CD14-positive monocyte (primary cell): Measurements from ENCODE around the gene MSI2. TPM values are rescaled to one million over a fixed set of nuclear protein-coding genes. Genes with fewer than 3 reads are reported as not detected.
A peak's percentile ranks its signal among the peaks of the same experiment; 100 is the strongest.

Experiments
- DNase-seq, 3 donors: peaks; one replicate each; pipeline ENCODE4 v3.0.0-alpha.2; 2011 to 2022
- H2AFZ ChIP-seq: 2 replicates; pipeline ENCODE4 v1.6.0; 2012; ENCODE audit warnings: mild to moderate bottlenecking, low read depth, low read length, inconsistent platforms; ENCODE audit not compliant: insufficient read depth, poor library complexity, severe bottlenecking
- H3K27ac ChIP-seq, 2 donors: 1 replicate in 1 of 2; 2 replicates in 1 of 2; pipeline ENCODE4 v1.5.1; 2012 to 2013; ENCODE audit warnings: low read length in 2 of 2, control low read depth in 1 of 2, inconsistent platforms in 1 of 2, low read depth in 1 of 2, mild to moderate bottlenecking in 1 of 2
- H3K27me3 ChIP-seq, 2 donors: one replicate each; pipeline versions ENCODE4 v1.6.0 to v1.6.1; 2011 to 2013; ENCODE audit warnings: low read length in 2 of 2; ENCODE audit not compliant: control insufficient read depth in 2 of 2, insufficient read depth in 2 of 2
- H3K36me3 ChIP-seq, 2 donors: replicated peaks in 1 of 2; 1 replicate in 1 of 2; 2 replicates in 1 of 2; pipeline versions ENCODE4 v1.5.1 to v1.6.1; 2012 to 2013; ENCODE audit warnings: low read length in 2 of 2, control low read depth in 1 of 2, inconsistent platforms in 1 of 2, mild to moderate bottlenecking in 1 of 2; ENCODE audit not compliant: insufficient read depth in 2 of 2, control insufficient read depth in 1 of 2
- H3K4me1 ChIP-seq, 2 donors: 1 replicate in 1 of 2; 2 replicates in 1 of 2; pipeline versions ENCODE4 v1.5.1 to v1.6.1; 2012 to 2013; ENCODE audit warnings: low read length in 2 of 2, control low read depth in 1 of 2, inconsistent platforms in 1 of 2, mild to moderate bottlenecking in 1 of 2, moderate library complexity in 1 of 2; ENCODE audit not compliant: insufficient read depth in 2 of 2, control insufficient read depth in 1 of 2
- H3K4me2 ChIP-seq: replicated peaks from 2 replicates; pipeline ENCODE3; 2012; ENCODE audit warnings: low read length, moderate library complexity, mild to moderate bottlenecking; ENCODE audit not compliant: poor library complexity, severe bottlenecking; ENCODE audit errors: extremely low read depth
- H3K4me3 ChIP-seq, 3 experiments: fragments of 200-600 bp in 1 of 3; sonication (generic) in 1 of 3; replicated peaks in 1 of 3; 1 replicate in 2 of 3; 2 replicates in 1 of 3; pipeline ENCODE4 v1.5.1; 2011 to 2013; ENCODE audit warnings: low read length in 3 of 3, mild to moderate bottlenecking in 3 of 3, control low read depth in 2 of 3, low read depth in 2 of 3, inconsistent platforms in 1 of 3, moderate library complexity in 1 of 3
- H3K79me2 ChIP-seq: 2 replicates; pipeline ENCODE4 v1.6.0; 2012; ENCODE audit warnings: mild to moderate bottlenecking, control low read depth, inconsistent platforms, low read length, moderate library complexity; ENCODE audit not compliant: insufficient read depth
- H3K9ac ChIP-seq: 2 replicates; pipeline ENCODE4 v1.6.0; 2017; ENCODE audit warnings: low read length, mild to moderate bottlenecking; ENCODE audit not compliant: insufficient read depth, poor library complexity, severe bottlenecking
- H3K9me3 ChIP-seq, 2 donors: replicated peaks in 1 of 2; 1 replicate in 1 of 2; 2 replicates in 1 of 2; pipeline versions ENCODE4 v1.5.1 to v1.6.1; 2012 to 2013; ENCODE audit warnings: low read length in 2 of 2, control low read depth in 1 of 2; ENCODE audit not compliant: control insufficient read depth in 1 of 2, insufficient read depth in 1 of 2
- H4K20me1 ChIP-seq: 2 replicates; pipeline ENCODE4 v1.6.0; 2012; ENCODE audit warnings: mild to moderate bottlenecking, low read length, control low read depth, moderate library complexity; ENCODE audit not compliant: insufficient read depth
- H3K27ac Mint-ChIP-seq, 7 donors: one replicate each; pipeline ENCODE4 v1.8.0; 2020; ENCODE audit warnings: mild to moderate bottlenecking in 7 of 7, mixed read lengths in 7 of 7, moderate library complexity in 6 of 7, inconsistent platforms in 2 of 7
- H3K27me3 Mint-ChIP-seq, 3 donors: one replicate each; pipeline ENCODE4 v1.8.0; 2021 to 2022; ENCODE audit warnings: low read depth in 3 of 3, mild to moderate bottlenecking in 3 of 3, mixed read lengths in 3 of 3, moderate library complexity in 3 of 3, inconsistent platforms in 1 of 3
- H3K36me3 Mint-ChIP-seq, 2 donors: one replicate each; pipeline ENCODE4 v1.8.0; 2020; ENCODE audit warnings: mixed read lengths in 2 of 2, inconsistent platforms in 1 of 2, mild to moderate bottlenecking in 1 of 2
- H3K4me1 Mint-ChIP-seq: one replicate; pipeline ENCODE4 v1.8.0; 2020; ENCODE audit warnings: mild to moderate bottlenecking, mixed read lengths
- H3K4me3 Mint-ChIP-seq, 2 donors: one replicate each; pipeline ENCODE4 v1.8.0; 2020; ENCODE audit warnings: mild to moderate bottlenecking in 2 of 2, mixed read lengths in 2 of 2, moderate library complexity in 1 of 2
- H3K9me3 Mint-ChIP-seq, 7 donors: one replicate each; pipeline ENCODE4 v1.8.0; 2020 to 2022; ENCODE audit warnings: mixed read lengths in 7 of 7, mild to moderate bottlenecking in 6 of 7, moderate library complexity in 6 of 7, inconsistent platforms in 2 of 7
- CTCF ChIP-seq: fragments of 200-600 bp; IDR thresholded peaks from one replicate; pipeline ENCODE4 v1.8.0; 2022; ENCODE audit warnings: antibody characterized with exemption, mild to moderate bottlenecking
- WGBS: methylation state at CpG from one replicate; pipeline ENCODE4 v1.1.5; 2013; ENCODE audit warnings: missing lambda C conversion rate; ENCODE audit not compliant: insufficient coverage; 5-methylcytosine and 5-hydroxymethylcytosine counted together
- intact Hi-C, 2 donors: fragments of 100-400 bp; cut with micrococcal nuclease; formaldehyde crosslinking; loops; one replicate each; pipeline versions ENCODE4 v1.15.0 to v1.15.1; 2023
- polyA plus RNA-seq, 3 donors: library from polyadenylated mRNA; depleted of rRNA in 1 of 3; unstranded in 2 of 3; stranded (reverse) in 1 of 3; fragments of 300-500 nt in 2 of 3; fragments of >200 nt in 1 of 3; fragmentation: Illumina TruSeq in 2 of 3; gene quantifications; 1 replicate in 2 of 3; 2 replicates in 1 of 3; pipeline ENCODE4 v1.2.3, GENCODE V29; 2012 to 2021

Gene MSI2
- polyA plus RNA-seq, 3 donors = 0.20 to 6.6 (median 0.37) TPM

DNA sequence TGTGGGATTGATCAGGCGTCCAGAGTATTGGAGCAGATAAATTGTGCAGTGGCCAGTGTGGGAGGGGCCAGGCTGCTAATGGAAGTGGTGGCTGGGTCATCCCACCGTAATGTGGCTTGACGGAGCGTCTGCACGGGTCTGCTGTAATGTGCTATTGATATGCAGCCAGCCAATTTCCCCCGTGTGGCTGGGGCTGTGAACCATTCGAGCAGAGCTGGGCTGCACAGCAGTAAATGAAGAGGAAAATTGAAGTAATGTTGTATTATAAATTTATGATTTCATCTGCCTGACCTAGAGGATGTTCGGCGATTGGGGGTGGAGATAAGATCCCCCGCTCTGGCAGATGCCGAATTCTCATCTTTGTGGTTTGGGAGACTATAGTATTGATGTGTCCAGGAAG is 367.3 kb downstream of the MSI2 start:
- H3K4me1 ChIP-seq = peaks cover 28 to 32% of the 10 kb centered on the region in 2 donors
- H3K9ac ChIP-seq = no peak overlapping the region
- Mint-ChIP-seq H3K4me1 (peaks cover 36% of the 10 kb centered on the region), H3K4me3 (no peak overlapping the region), H3K9me3 (no peaks in the 10 kb centered on the region), H3K36me3 (peaks cover 9 to 19% of the 10 kb centered on the region in 2 donors), H3K27me3 (peaks cover 0 to 2% (median 0%) of the 10 kb centered on the region in 3 donors), H3K27ac (peak overlapping the region in 2 of 7 donors; percentile 27 to 45)
- intact Hi-C loops = no loop called here
- peaks cover 0 to 5% of the 10 kb centered on the region in 2 donors for H3K36me3 ChIP-seq
- H3K79me2 ChIP-seq = no peaks in the 10 kb centered on the region
- 96% methylated on average over 11 of the region's 11 CpGs for WGBS
- TF ChIP-seq CTCF = no peak
- no peak overlapping the region for H3K4me3 ChIP-seq
- no peaks in the 10 kb centered on the region for H3K9me3 ChIP-seq
- no peak overlapping the region for H3K27ac ChIP-seq
- H3K27me3 ChIP-seq = no peaks in the 10 kb centered on the region
- H3K4me2 ChIP-seq = no peak overlapping the region
- no peaks in the 10 kb centered on the region for H4K20me1 ChIP-seq
- H2AFZ ChIP-seq = no peak overlapping the region
- DNase-seq = no peak

DNA sequence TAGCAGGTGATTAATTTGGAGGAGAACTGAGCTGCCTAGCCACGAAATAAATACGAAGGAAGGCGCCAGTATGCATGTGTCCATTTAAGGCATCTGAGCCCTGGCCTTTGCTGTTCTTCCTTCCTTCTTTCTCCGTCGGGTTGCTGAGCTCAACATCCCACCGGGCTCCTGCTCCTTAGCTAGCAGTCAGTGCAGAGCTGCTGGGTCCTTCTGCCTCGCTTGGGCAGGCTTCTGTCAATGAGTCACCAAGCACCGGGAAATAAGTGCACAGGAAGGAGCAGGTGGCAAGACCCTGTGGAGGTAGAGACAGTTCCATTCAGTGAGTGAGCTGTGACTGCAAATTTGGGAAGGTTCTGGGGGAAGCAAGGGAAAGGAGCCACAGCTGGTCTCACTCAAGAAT is 368.1 kb downstream of the MSI2 start:
- H4K20me1 ChIP-seq = no peaks in the 10 kb centered on the region
- Mint-ChIP-seq H3K36me3 (peaks cover 3 to 12% of the 10 kb centered on the region in 2 donors), H3K4me1 (peaks cover 43% of the 10 kb centered on the region), H3K27me3 (peaks cover 0 to 2% (median 0%) of the 10 kb centered on the region in 3 donors), H3K4me3 (no peak overlapping the region), H3K27ac (no peak overlapping the region), H3K9me3 (no peaks in the 10 kb centered on the region)
- DNase-seq = peak in 1 of 3 donors; percentile 16
- 3% methylated on average over 8 of the region's 8 CpGs for WGBS
- no peaks in the 10 kb centered on the region for H3K27me3 ChIP-seq
- H3K36me3 ChIP-seq = peaks cover 0 to 5% of the 10 kb centered on the region in 2 donors
- no peak overlapping the region for H3K4me2 ChIP-seq
- H3K9ac ChIP-seq = no peak overlapping the region
- TF ChIP-seq CTCF = no peak
- no peak overlapping the region for H3K4me3 ChIP-seq
- H3K9me3 ChIP-seq = no peaks in the 10 kb centered on the region
- peaks cover 33 to 39% of the 10 kb centered on the region in 2 donors for H3K4me1 ChIP-seq
- H3K27ac ChIP-seq = no peak overlapping the region
- intact Hi-C loops = no loop called here
- no peak overlapping the region for H2AFZ ChIP-seq
- no peaks in the 10 kb centered on the region for H3K79me2 ChIP-seq
